GM12892 (cell line): ENCODE data around the gene RHOT1.
"Not testable (repeated sequence)": the region's sequence is repeated elsewhere in the genome, so short reads cannot be mapped to it uniquely, and the experiment has no call there.

Experiments
- POLR2A ChIP-seq: IDR thresholded peaks from 2 replicates; pipeline ENCODE4 v1.6.1; 2011; ENCODE audit warnings: low read depth, low read length, control low read depth
- POLR2AphosphoS5 ChIP-seq: IDR thresholded peaks from 2 replicates; pipeline ENCODE4 v1.6.1; 2011; ENCODE audit warnings: low read depth, low read length, control low read depth
- TAF1 ChIP-seq: IDR thresholded peaks from 2 replicates; pipeline ENCODE4 v1.6.1; 2011; ENCODE audit warnings: low read depth, mild to moderate bottlenecking, control low read depth, low read length, borderline replicate concordance

- TF ChIP-seq POLR2AphosphoS5, POLR2A, TAF1: not testable (repeated sequence)
Observed at GRCh38 chr17:32180262-32180661, 38.0 kb downstream of the RHOT1 start.
